Endothelial cell of umbilical vein (primary cell): ENCODE data around the gene ETFA. TPM values are rescaled to one million over a fixed set of nuclear protein-coding genes. Genes with fewer than 3 reads are reported as not detected.

Source experiments
- BruUV-seq: library from RNA; stranded (reverse); fragments of 400-500 nt; replicated peaks from 2 replicates; lab custom pipeline; 2021; lab: Mats Ljungman, UMichigan
- CTCF ChIA-PET: fragments of 300-600, 350-600 bp; sonication (Branson Sonifier 250); formaldehyde crosslinking; loops from one replicate; lab custom pipeline; 2021; ENCODE audit warnings: antibody characterized with exemption, inconsistent platforms; lab: Charles Lee
- POLR2A ChIA-PET: fragments of 300-600, 350-600 bp; sonication (Branson Sonifier 250); formaldehyde crosslinking; loops from one replicate; lab custom pipeline; 2021; ENCODE audit warnings: antibody characterized with exemption, inconsistent platforms; lab: Charles Lee
- DNase-seq: peaks from one replicate; pipeline ENCODE4 v3.0.0-alpha.2; 2011; ENCODE audit warnings: low read depth, low spot score
- FAIRE-seq: peaks from 2 replicates; lab custom pipeline; 2011; peaks lifted over from hg19 to GRCh38; lab: Jason Lieb, UNC
- H2AFZ ChIP-seq: 2 replicates; pipeline ENCODE4 v1.6.0; 2012; ENCODE audit warnings: low read depth, low read length, control low read depth, inconsistent platforms
- H3K27ac ChIP-seq: 2 replicates; pipeline ENCODE4 v1.5.1; 2011; ENCODE audit warnings: low read depth, mild to moderate bottlenecking, control low read depth, low read length, moderate library complexity; ENCODE audit not compliant: insufficient read depth
- H3K27me3 ChIP-seq, 2 experiments: 2 replicates each; pipeline versions ENCODE4 v1.6.0 to v1.6.1; 2011; ENCODE audit warnings: low read length in 2 of 2, mixed read lengths in 1 of 2; ENCODE audit not compliant: control insufficient read depth in 2 of 2, insufficient read depth in 2 of 2
- H3K36me3 ChIP-seq, 2 experiments: 2 replicates in 1 of 2; 3 replicates in 1 of 2; pipeline ENCODE4 v1.5.1; 2011; ENCODE audit warnings: low read length in 2 of 2, mild to moderate bottlenecking in 1 of 2, moderate library complexity in 1 of 2; ENCODE audit not compliant: control insufficient read depth in 2 of 2, insufficient read depth in 2 of 2; ENCODE audit errors: extremely low read depth in 1 of 2
- H3K4me1 ChIP-seq: 3 replicates; pipeline ENCODE4 v1.5.1; 2011; ENCODE audit warnings: mild to moderate bottlenecking, low read length; ENCODE audit not compliant: control insufficient read depth, insufficient read depth; ENCODE audit errors: extremely low read depth
- H3K4me2 ChIP-seq: 2 replicates; pipeline ENCODE4 v1.6.1; 2011; ENCODE audit warnings: low read length, control low read depth, mixed read lengths; ENCODE audit not compliant: insufficient read depth
- H3K4me3 ChIP-seq, 3 experiments: fragments of 200-600 bp in 1 of 3; sonication (generic), shearing (Covaris generic) in 1 of 3; replicated peaks in 1 of 3; 2 replicates each; pipeline ENCODE4 v1.5.1; 2011 to 2016; ENCODE audit warnings: control low read depth in 3 of 3, low read length in 3 of 3, mild to moderate bottlenecking in 2 of 3, inconsistent platforms in 1 of 3, low read depth in 1 of 3, moderate library complexity in 1 of 3; ENCODE audit not compliant: insufficient read depth in 1 of 3
- H3K79me2 ChIP-seq: 2 replicates; pipeline ENCODE4 v1.6.0; 2012; ENCODE audit warnings: low read length, inconsistent platforms; ENCODE audit not compliant: control insufficient read depth, insufficient read depth
- H3K9ac ChIP-seq: replicated peaks from 2 replicates; pipeline ENCODE3; 2011; ENCODE audit warnings: low read length, control low read depth; ENCODE audit not compliant: insufficient read depth; ENCODE audit errors: extremely low read depth
- H3K9me1 ChIP-seq: replicated peaks from 3 replicates; pipeline ENCODE4 v1.6.0; 2011; ENCODE audit warnings: mild to moderate bottlenecking, low read length; ENCODE audit not compliant: control insufficient read depth, insufficient read depth; ENCODE audit errors: extremely low read depth
- H3K9me3 ChIP-seq: replicated peaks from 2 replicates; pipeline ENCODE4 v1.5.1; 2012; ENCODE audit warnings: low read length, inconsistent platforms; ENCODE audit not compliant: control insufficient read depth, insufficient read depth
- H4K20me1 ChIP-seq: replicated peaks from 2 replicates; pipeline ENCODE3; 2011; ENCODE audit warnings: mild to moderate bottlenecking, low read length; ENCODE audit not compliant: control insufficient read depth, insufficient read depth; ENCODE audit errors: extremely low read depth
- EZH2 ChIP-seq: IDR thresholded peaks from 2 replicates; pipeline ENCODE4 v1.6.1; 2012; ENCODE audit warnings: borderline replicate concordance, low read depth, mild to moderate bottlenecking, moderate library complexity, low read length, inconsistent platforms; ENCODE audit not compliant: severe bottlenecking
- FOS ChIP-seq: IDR thresholded peaks from 2 replicates; pipeline ENCODE4 v1.6.1; 2011; ENCODE audit warnings: mild to moderate bottlenecking, low read length, moderate library complexity, borderline replicate concordance; ENCODE audit not compliant: insufficient read depth
- GATA2 ChIP-seq: IDR thresholded peaks from 2 replicates; pipeline ENCODE4 v1.7.0; 2011; ENCODE audit warnings: low read depth, mild to moderate bottlenecking, moderate library complexity, mixed read lengths, low read length; ENCODE audit not compliant: insufficient read length, insufficient read depth
- JUN ChIP-seq: IDR thresholded peaks from 2 replicates; pipeline ENCODE4 v1.6.1; 2011; ENCODE audit warnings: borderline replicate concordance, low read depth; ENCODE audit not compliant: insufficient read length, insufficient read depth
- MYC ChIP-seq: IDR thresholded peaks from one replicate; pipeline ENCODE4 v1.6.1; 2011; ENCODE audit warnings: mild to moderate bottlenecking, low read depth, low read length
- POLR2A ChIP-seq: IDR thresholded peaks from 2 replicates; pipeline ENCODE4 v1.6.1; 2012; ENCODE audit warnings: low read depth, mild to moderate bottlenecking, control low read depth, low read length
- POLR2AphosphoS5 ChIP-seq: IDR thresholded peaks from 2 replicates; pipeline ENCODE4 v1.6.1; 2012; ENCODE audit warnings: low read depth, mild to moderate bottlenecking, control low read depth, low read length, moderate library complexity; ENCODE audit not compliant: insufficient read depth
- dilution Hi-C: fragments of 300-500 bp; cut with MboI; formaldehyde crosslinking; loops from one replicate; pipeline ENCODE4 v1.15.0; 2019; ENCODE audit warnings: low sequenced_read_pairs; ENCODE audit not compliant: extremely low pct_ligation_motif_present
- intact Hi-C: fragments of 100-400 bp; cut with micrococcal nuclease; formaldehyde crosslinking; loops from one replicate; pipeline ENCODE4 v1.10.0; 2022
- polyA plus RNA-seq, 4 experiments: library from polyadenylated mRNA; depleted of rRNA in 3 of 4; stranded (reverse) in 3 of 4; unstranded in 1 of 4; fragments of >200 nt; gene quantifications; 2 replicates each; pipeline versions ENCODE4 v1.2.1 to v1.2.3, GENCODE V29; 2011 to 2012; ENCODE audit warnings: missing spikeins in 1 of 4
- total RNA-seq: library from RNA; stranded (reverse); gene quantifications from 2 replicates; pipeline ENCODE4 v1.2.3, GENCODE V29; 2021
- TF ChIP-seq, protein P1 (sequence below), 2 donors: IDR thresholded peaks; 1 replicate in 1 of 2; 2 replicates in 1 of 2; pipeline ENCODE4 v1.5.1; 2011; ENCODE audit warnings: low read length in 2 of 2, mild to moderate bottlenecking in 2 of 2, moderate library complexity in 2 of 2, control low read depth in 1 of 2, inconsistent platforms in 1 of 2, low read depth in 1 of 2; ENCODE audit not compliant: insufficient read depth in 1 of 2; ENCODE audit errors: extremely low read depth in 1 of 2
- TF ChIP-seq, protein P2 (sequence below): IDR thresholded peaks from 2 replicates; pipeline ENCODE4 v1.6.1; 2011; ENCODE audit not compliant: insufficient read depth, insufficient read length

Gene ETFA
- total and polyA plus RNA-seq, 2 donors (not counting 3 experiments of a cell fraction or from before 2014, with no cell fraction given), result 102 to 116 TPM

DNA sequence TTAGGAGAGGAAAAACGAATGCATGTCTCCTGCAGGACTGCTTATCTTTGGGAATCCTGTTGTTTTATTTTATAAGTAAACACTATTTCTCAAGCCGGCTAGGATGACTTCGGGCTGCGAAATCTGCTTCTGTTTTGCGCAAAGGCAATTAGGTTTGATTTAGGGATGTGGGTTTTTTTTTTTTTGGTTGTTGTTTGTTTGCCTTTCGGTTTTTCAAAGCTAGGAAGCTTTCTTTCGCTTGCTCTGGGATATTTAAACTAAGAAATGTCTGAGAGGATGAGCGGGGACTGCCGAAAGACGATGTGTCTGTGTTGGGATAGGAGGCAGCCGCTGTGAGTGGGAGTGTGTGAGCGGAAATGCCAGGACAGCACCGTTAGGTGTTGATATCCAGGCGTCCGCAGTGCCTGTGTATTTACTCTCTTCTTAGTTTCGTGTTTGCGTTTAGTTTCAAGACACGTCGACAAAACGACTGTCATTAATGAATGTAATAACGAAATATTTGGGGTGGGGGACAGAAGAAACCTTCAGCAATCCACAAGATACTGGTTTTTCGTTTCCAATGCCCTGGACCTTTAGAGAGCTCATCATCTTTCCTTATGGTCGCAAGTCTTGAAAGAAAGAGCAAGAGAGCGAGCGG, 25.9 kb upstream of the ETFA start:
- Histone ChIP-seq H3K36me3 (no peaks in the 10 kb centered on the region), H3K9me1 (no peaks in the 10 kb centered on the region), H4K20me1 (no peaks in the 10 kb centered on the region), H3K27ac (no peak overlapping the region), H2AFZ (no peak overlapping the region), H3K79me2 (no peaks in the 10 kb centered on the region), H3K9me3 (no peaks in the 10 kb centered on the region), H3K4me2 (peak overlapping the region; percentile 70), H3K9ac (no peak overlapping the region), H3K4me1 (peaks cover 20% of the 10 kb centered on the region), H3K27me3 (peaks cover 61 to 81% of the 10 kb centered on the region in 2 experiments), H3K4me3 (peak overlapping the region in 1 of 3 experiments; percentile 19)
- intact Hi-C loops, result no loop called here
- ChIA-PET CTCF (interaction anchor here (0.6 to 1.8 kb wide), 4 partner anchors 9 to 529 kb away, joined by 3 to 6 read pairs (median 4); no protein-coding TSS in a partner anchor), POLR2A (interaction anchor here (0.6 to 0.7 kb wide), 2 partner anchors 12 to 280 kb away, joined by 3 to 5 read pairs; no protein-coding TSS in a partner anchor)
- peak; percentile 39 for DNase-seq
- dilution Hi-C loops, result no loop called here
- no TSS peak for BruUV-seq
- TF ChIP-seq POLR2AphosphoS5 (no peak), MYC (no peak), EZH2 (no peak), FOS (no peak), GATA2 (no peak), POLR2A (no peak), JUN (no peak)
- TF ChIP-seq, protein P1, sequence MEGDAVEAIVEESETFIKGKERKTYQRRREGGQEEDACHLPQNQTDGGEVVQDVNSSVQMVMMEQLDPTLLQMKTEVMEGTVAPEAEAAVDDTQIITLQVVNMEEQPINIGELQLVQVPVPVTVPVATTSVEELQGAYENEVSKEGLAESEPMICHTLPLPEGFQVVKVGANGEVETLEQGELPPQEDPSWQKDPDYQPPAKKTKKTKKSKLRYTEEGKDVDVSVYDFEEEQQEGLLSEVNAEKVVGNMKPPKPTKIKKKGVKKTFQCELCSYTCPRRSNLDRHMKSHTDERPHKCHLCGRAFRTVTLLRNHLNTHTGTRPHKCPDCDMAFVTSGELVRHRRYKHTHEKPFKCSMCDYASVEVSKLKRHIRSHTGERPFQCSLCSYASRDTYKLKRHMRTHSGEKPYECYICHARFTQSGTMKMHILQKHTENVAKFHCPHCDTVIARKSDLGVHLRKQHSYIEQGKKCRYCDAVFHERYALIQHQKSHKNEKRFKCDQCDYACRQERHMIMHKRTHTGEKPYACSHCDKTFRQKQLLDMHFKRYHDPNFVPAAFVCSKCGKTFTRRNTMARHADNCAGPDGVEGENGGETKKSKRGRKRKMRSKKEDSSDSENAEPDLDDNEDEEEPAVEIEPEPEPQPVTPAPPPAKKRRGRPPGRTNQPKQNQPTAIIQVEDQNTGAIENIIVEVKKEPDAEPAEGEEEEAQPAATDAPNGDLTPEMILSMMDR (IDR thresholded peaks at IDR 0.05; ENCODE audit: extremely low read depth in 1 of 2, insufficient read depth in 1 of 2, low read depth in 1 of 2, low read length in 2 of 2), result no peak
- TF ChIP-seq, protein P2, sequence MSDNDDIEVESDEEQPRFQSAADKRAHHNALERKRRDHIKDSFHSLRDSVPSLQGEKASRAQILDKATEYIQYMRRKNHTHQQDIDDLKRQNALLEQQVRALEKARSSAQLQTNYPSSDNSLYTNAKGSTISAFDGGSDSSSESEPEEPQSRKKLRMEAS, result no peak
- FAIRE-seq, result peak; percentile 70
